GM21390 (cell line): Measurements from ENCODE around the gene IGF2R.
"Not testable (repeated sequence)": the region's sequence is repeated elsewhere in the genome, so short reads cannot be mapped to it uniquely, and the experiment has no call there.

ENCODE experiments used
- ATAC-seq: cut with Tn5 transposase; IDR thresholded peaks from one replicate; pipeline ENCODE4 v1.9.1; 2021; ENCODE audit not compliant: unreplicated experiment

The IGF2R gene

GRCh38 chr6:159996087-159996622, 27.3 kb downstream of the IGF2R start:
- ATAC-seq, result no peak

GRCh38 chr6:159996626-159997497, 28.0 kb downstream of the IGF2R start:
- no peak for ATAC-seq

- ATAC-seq, result no peak
Observed at GRCh38 chr6:159997498-159998101, 28.7 kb downstream of the IGF2R start.

- no peak for ATAC-seq
Observed at GRCh38 chr6:159998538-159998937, 29.7 kb downstream of the IGF2R start.

GRCh38 chr6:159999240-159999671, 30.4 kb downstream of the IGF2R start:
- no peak for ATAC-seq

- no peak for ATAC-seq
Observed at GRCh38 chr6:160000280-160000704, 31.4 kb downstream of the IGF2R start.

- ATAC-seq, result not testable (repeated sequence)
Observed at GRCh38 chr6:160000893-160001427, 32.1 kb downstream of the IGF2R start.

- no peak for ATAC-seq
Observed at GRCh38 chr6:160002882-160003281, 34.0 kb downstream of the IGF2R start.

GRCh38 chr6:160004018-160004417, 35.1 kb downstream of the IGF2R start:
- ATAC-seq, result no peak

- ATAC-seq, result no peak
Observed at GRCh38 chr6:160004419-160005175, 35.7 kb downstream of the IGF2R start.

GRCh38 chr6:160005211-160005610, 36.3 kb downstream of the IGF2R start:
- ATAC-seq, result no peak

- ATAC-seq, result no peak
Observed at GRCh38 chr6:160005861-160006540, 37.1 kb downstream of the IGF2R start.

GRCh38 chr6:160007145-160007544, 38.3 kb downstream of the IGF2R start:
- no peak for ATAC-seq

GRCh38 chr6:160007611-160008010, 38.7 kb downstream of the IGF2R start:
- no peak for ATAC-seq

GRCh38 chr6:160010067-160010466, 41.2 kb downstream of the IGF2R start:
- ATAC-seq, result no peak

GRCh38 chr6:160013987-160014868, 45.3 kb downstream of the IGF2R start:
- ATAC-seq, result no peak

- no peak for ATAC-seq
Observed at GRCh38 chr6:160014869-160015182, 45.9 kb downstream of the IGF2R start.

GRCh38 chr6:160015778-160016684, 47.1 kb downstream of the IGF2R start:
- no peak for ATAC-seq

GRCh38 chr6:160022101-160022500, 53.2 kb downstream of the IGF2R start:
- ATAC-seq, result no peak
